Stromal cell of bone marrow (primary cell): ENCODE results near the gene RAB40B.
A peak's percentile ranks its signal among the peaks of the same experiment; 100 is the strongest.
"Not testable (repeated sequence)": the region's sequence is repeated elsewhere in the genome, so short reads cannot be mapped to it uniquely, and the experiment has no call there.

Experiments used
- DNase-seq: peaks from one replicate; pipeline ENCODE4 v3.0.0-alpha.2; 2012; ENCODE audit warnings: low read depth

RAB40B gene, protein sequence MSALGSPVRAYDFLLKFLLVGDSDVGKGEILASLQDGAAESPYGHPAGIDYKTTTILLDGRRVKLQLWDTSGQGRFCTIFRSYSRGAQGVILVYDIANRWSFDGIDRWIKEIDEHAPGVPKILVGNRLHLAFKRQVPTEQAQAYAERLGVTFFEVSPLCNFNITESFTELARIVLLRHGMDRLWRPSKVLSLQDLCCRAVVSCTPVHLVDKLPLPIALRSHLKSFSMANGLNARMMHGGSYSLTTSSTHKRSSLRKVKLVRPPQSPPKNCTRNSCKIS

DNA sequence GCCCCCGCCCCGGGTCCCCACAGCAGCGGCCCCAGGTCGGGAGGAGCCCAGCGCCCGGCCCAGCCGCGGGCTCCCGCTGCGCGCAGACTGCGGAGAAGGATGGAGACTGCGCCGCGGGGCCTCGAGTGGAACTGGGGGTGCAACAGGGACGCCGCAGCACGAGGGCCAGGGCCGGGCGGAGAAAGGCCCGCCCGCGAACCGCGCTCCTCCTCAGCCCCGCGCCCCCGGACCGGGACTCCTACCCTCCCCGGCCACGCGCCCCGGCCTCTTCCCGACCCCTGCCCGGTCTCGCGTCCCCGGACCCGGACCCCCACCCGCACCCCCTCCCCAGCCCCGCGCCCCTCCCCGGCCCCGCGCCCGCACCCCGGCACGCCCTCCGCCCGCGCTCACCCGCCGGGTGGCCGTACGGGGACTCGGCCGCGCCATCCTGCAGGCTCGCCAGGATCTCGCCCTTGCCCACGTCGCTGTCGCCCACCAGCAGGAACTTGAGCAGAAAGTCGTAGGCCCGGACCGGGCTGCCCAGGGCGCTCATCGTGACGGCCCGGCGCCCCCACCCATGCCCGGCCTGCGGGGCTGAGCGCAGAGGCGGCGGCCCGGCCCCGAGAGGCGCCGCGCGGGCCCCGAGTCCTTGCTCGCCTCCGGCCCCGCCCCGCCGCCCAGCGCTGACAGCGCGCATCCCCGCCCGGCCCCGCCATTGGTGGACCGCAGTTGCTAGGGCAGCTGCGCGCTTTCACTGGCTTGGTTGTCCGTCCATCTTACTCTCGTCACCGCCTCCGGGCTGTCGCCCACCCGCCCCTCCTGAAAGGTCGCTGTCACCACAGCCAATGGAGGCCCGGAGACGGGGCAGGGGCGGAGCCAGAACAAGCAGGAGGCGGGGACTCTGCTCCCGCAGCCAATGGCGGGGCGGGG, at the start of gene RAB40B:
Gene RAB40B, minus strand, starts transcription at position 634 of the 909 bp plus-strand sequence. Its CDS starts 102 bp downstream, at position 532.
- peak; percentile 96 for DNase-seq

DNA sequence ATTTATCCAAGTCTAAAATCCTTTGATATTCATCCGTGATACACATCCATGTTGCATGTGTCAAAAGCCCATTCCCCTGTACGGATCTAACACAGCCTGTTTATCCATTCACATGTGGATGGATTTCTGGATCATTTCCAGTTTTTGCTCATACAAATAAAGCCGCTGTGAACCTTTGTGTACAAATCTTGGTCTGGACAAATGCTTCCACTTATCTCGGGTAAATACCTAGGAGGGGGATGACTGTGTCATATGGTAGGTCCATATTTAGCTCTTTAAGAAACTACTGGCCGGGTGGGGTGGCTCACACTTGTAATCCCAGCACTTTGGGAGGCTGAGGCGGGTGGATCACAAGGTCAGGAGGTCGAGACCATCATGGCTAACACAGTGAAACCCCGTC, 47.0 kb upstream of the RAB40B start:
- no peak for DNase-seq

- not testable (repeated sequence) for DNase-seq
These were observed 46.2 kb upstream of the RAB40B start for GRCh38 chr17:82744736-82745135.

DNA sequence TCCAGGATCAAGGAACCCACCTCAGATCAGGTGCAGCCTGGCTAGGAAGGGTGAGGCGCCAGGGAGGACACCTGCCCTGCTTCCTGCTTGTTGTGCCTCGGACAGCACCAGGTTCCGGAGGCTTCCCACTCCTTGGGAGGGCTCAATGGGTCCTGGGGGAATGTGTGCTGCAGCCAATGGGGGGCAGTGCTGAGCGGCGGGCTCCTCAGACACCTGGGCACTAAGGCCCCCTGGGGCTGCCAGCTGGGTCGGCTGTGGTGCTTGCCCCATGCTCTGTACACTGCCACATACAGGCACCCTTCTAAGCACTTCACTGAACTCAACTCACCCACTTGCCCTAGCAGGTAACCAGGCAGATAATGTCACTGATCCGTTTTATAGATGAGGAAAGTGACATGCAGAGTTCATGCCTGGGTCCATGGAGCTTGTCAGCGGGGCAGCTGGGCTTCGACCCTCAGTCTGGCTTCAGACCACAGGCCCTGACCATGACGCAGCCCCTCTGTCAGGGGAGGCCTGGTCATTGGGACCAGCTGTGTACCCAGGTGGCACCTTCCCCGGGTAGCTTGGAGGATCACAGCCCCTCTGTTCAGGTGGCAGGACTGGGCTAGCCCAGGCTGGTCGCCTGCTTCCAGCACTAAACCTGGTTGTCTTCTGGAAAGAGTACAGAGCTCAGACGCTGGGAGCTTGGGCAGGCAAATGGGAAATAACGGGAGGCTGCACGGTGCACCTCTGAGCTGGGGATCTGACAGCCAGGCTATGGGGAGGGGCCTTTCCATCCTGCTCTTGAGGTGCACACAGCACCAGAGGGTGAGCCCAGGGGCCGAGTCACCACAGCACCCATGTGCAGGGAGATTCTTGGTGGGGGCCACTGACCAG, 45.1 kb upstream of the RAB40B start:
- DNase-seq = no peak

GRCh38 chr17:82740906-82741759, 42.6 kb upstream of the RAB40B start:
- DNase-seq = no peak

- no peak for DNase-seq
These were observed 39.7 kb upstream of the RAB40B start for GRCh38 chr17:82737967-82738877.

DNA sequence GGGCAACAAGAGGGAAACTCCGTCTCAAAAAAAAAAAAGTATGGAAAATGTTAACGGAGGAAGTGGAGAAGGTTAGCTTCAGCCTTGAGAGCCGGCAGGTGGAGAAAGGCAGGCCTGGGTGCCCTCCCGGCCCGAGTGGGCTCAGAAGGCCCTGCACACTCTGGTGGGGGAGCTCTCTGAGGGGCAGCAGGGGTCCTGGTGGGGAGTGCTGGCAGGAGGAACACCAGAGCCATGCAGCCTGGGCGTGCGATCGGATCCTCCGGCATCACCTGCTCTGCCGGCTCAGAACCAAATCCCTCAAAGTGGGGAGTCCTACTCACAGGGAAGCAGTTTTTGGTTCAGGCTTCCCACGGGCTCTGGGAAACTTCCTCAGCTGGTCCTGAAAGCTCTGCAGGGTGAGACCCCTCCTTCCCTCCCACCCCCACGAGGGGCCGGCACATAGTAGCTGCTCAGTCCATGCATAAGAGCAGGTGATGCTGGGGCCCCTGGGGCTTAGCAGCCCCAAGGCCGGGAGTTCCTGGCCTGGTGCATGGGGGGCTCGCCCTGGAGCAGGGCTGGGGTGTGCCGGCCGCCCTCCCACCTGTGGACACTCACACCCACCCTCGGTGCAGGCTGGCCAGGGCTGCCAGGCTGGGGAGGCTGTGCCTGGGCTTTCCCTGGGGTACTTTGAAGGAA, 38.1 kb upstream of the RAB40B start:
- DNase-seq = no peak

DNA sequence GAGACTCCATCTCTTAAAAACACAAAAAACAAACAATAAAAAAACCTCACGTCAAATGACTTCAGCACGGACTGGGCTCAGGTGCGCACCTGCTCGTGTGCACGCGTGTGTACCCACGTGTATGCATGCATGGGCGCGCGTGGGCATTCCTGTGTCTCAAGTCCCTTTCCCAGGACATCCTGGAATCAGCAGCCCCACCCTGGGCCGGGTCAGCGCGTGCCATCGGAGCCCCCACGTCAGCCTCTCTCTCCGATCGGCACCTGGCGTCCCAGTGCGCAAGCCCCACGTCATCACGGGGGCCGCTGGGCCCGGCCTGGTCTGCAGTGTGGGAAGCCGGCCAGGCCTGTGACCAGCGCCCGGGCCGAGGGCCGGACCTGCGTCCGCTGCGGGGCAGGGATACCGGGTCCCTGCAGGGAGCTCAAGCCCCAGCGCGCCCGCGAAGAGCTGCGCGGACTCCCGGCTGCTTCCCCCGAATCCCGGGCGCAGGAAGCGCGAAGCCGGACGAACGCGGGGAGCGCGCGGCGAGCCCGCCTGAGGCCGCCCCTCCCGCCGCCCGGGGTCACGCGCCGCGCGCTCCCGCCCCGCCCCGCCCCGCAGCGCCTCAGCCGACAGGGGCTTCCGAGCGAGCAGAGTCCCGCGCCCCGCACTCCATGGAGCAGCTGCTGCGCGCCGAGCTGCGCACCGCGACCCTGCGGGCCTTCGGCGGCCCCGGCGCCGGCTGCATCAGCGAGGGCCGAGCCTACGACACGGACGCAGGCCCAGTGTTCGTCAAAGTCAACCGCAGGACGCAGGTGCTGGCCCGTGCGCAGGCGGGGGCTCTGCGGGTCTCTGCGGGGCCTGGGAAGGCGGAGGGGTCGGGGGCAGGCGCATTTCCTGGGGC, 36.7 kb upstream of the RAB40B start, which contains the start of gene FN3K:
Gene FN3K, plus strand, starts transcription at position 629 of the 880 bp plus-strand sequence. Its CDS starts 22 bp downstream, at position 651.
- DNase-seq = peak; percentile 24

- DNase-seq = no peak
These were observed 33.7 kb upstream of the RAB40B start for GRCh38 chr17:82732118-82732743.

GRCh38 chr17:82729479-82730260, 31.2 kb upstream of the RAB40B start:
- DNase-seq = no peak

DNA sequence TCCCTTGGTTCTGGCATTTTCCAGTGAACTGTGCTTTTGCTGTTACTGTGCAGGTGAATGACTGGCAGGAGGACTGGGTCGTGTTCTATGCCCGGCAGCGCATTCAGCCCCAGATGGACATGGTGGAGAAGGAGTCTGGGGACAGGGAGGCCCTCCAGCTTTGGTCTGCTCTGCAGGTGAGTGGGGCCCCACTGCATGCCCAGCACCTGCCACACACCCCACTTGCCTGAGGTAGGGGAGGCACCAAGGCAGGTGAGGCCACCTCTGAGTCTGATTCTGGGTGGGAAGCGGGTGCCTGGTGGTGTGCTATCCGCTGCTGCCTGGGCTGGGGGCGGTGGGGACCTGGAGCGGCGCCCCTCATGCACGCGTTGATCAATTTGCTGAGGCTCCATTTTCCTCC, 27.9 kb upstream of the RAB40B start:
- DNase-seq = no peak

DNA sequence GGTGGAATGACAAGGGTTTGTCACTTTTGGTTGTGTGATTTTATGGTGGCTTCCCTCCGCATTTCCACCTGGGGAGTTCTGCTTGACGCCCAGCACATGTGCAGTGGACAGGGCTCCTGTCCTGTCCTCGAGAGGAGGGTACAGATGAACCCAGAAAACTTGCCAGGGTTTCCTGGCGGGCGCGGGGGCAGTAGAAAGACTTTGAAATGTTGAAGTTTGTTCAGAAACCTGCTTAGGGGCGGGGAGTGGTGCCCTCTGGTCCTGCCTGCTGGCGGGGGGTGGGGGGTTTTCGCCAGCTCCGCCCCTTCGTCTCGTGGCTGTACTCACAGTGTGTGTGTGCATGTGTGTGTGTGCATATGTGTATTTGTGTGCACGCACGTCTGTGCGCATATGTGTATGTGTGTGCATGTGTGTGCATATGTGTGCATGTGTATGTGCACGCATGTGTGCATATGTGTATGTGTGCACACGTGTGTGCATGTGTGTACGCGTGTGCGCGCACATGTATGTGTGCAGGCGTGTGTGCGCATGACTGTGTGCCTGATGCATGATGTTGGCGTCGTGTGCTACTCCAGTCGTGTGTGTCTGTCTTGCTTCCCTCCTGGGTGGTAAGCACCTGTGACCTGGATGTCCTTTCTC, 24.8 kb upstream of the RAB40B start:
- DNase-seq = no peak

- no peak for DNase-seq
These were observed 24.0 kb upstream of the RAB40B start for GRCh38 chr17:82722341-82723013.

DNA sequence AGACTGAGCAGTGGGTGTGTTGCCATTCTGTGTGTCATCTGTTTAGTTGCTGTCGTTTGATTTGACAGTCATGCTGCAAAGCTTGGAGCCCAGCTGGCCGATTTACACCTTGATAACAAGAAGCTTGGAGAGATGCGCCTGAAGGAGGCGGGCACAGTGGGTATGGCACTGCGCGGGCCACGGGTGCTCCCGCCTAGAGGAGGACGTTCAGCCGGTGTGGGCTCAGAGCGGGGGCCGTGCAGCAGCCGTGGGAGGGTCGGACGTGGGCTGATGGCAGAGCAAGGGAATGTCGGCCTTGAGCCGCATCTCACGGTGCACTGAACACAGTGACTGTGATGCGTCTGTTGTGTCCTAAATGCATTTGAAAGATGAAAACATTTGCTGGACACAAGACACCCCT, 21.7 kb upstream of the RAB40B start:
- no peak for DNase-seq

DNA sequence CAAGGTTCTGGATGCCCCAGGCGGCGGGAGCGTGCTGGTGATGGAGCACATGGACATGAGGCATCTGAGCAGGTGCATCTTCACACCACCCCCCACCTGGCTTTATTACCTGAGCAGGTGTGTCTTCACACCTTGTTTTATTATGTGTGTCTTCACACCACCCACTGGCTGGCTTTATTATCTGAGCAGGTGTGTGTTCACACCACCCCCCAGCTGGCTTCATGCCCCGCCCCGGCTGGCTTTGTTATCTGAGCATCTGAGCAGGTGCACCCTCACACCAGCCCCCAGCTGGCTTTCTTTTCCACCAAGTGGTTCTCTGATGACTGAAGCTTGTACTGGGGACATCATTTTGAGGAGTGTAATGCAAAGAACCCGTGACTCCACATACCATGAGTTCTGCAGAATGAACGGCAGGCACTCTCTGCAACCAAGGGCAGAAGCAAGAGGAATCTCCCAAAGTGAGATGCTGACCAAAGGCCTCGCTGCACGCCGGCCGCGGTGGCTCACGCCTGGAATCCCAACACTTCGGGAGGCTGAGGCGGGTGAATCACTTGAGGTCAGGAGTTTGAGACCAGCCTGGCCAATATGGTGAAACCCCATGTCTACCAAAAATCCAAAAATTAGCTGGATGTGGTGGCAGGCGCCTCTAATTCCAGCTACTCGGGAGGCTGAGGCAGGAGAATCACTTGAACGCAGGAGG, 20.6 kb upstream of the RAB40B start:
- no peak for DNase-seq
